HG03558 (cell line): ENCODE data around the gene CPNE7.
"Not testable (repeated sequence)": the region's sequence is repeated elsewhere in the genome, so short reads cannot be mapped to it uniquely, and the experiment has no call there.

ENCODE experiments used
- ATAC-seq: cut with Tn5 transposase; IDR thresholded peaks from one replicate; pipeline ENCODE4 v1.9.1; 2021; ENCODE audit warnings: moderate number of reproducible peaks; ENCODE audit not compliant: unreplicated experiment; ENCODE audit errors: extremely low read depth

The CPNE7 gene

DNA sequence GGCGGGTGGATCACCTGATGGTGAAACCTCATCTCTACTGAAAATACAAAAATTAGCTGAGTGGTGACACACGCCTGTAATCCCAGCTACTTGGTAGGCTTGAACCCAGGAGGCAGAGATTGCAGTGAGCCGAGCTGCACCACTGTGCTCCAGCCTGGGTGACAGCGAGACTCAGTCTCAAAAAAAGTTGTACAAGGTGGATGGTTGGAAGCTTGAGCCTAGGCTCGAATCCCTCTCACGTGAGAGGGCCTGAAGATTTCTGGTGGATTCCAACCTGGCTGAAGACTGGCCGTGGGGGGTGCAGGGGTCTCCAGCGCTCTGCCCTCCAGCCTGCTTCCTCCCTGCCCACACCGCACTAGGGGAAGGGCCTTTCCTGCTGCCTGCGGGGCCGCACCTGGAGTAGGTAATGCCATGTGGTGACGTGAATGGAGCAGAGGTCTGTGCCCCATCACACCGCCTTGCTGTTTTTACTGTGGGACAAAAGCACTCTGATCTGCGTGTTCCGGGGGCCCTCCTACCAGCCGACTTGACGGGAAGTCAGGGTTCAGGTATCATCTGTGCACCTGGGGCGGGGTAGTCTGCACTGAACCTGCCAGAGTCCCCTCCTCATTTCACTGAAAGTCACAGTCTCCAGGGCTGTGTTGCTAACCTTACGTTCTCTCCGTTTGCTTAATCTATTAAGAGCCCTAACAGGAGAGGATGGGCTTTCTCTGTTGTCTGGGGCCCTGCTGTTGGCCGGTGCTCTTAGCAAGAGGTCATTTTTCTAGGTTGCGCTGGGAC lies 10.9 kb upstream of the CPNE7 start:
- ATAC-seq = no peak

DNA sequence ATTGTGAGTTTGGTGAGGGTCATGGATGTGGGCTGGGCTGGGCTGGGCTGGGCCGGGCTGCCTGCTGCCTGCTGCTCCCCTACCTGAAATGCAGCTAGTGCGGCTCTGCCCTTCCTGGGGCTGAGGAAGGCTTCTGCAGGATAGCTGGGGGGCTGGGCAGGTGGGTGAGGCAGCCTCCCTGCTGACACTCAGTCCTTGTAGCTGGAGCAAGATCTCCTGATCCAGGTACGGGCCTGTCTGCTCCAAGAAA lies 10.4 kb upstream of the CPNE7 start:
- ATAC-seq = no peak

DNA sequence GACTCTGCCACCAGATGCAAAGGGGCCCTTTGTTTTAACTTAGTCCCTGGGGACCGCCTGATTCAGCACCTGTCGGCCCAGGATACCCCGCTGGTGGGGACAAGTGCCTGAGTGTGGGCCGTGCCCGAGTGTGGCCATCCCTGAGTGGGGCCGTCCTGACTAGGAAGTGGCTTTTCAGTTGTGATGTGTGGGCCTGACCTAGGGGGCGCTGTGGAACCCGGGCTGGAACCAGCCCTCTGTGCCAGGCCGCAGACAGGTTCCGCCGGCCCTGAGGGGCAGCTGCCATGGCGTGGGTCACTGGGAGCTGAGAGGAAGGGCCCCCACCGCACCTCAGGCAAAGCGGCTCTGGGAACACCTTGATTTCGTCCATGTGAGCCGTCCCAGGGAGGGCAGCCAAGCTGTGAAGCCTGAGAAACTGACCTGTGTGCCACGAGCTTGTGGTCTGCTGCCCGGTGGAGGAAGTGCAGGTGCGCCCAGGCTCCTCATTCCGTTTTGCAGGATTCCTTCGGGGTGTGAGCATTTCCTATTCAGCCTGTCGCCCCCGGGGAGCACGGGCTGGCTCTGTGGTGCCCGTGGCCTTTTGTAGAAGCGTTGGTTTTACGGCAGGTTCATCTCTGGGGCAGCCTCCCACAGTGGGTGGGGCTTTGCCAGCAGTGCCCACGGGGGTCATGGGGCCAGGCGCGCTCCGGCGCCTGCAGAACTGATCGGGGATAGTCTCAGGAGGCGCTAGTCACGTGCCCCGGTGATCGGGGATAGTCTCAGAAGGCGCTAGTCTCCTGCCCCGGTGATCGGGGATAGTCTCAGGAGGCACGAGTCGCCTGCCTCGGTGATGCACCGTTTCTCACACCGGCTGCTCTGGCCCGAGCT lies 9.8 kb upstream of the CPNE7 start:
- ATAC-seq = no peak

DNA sequence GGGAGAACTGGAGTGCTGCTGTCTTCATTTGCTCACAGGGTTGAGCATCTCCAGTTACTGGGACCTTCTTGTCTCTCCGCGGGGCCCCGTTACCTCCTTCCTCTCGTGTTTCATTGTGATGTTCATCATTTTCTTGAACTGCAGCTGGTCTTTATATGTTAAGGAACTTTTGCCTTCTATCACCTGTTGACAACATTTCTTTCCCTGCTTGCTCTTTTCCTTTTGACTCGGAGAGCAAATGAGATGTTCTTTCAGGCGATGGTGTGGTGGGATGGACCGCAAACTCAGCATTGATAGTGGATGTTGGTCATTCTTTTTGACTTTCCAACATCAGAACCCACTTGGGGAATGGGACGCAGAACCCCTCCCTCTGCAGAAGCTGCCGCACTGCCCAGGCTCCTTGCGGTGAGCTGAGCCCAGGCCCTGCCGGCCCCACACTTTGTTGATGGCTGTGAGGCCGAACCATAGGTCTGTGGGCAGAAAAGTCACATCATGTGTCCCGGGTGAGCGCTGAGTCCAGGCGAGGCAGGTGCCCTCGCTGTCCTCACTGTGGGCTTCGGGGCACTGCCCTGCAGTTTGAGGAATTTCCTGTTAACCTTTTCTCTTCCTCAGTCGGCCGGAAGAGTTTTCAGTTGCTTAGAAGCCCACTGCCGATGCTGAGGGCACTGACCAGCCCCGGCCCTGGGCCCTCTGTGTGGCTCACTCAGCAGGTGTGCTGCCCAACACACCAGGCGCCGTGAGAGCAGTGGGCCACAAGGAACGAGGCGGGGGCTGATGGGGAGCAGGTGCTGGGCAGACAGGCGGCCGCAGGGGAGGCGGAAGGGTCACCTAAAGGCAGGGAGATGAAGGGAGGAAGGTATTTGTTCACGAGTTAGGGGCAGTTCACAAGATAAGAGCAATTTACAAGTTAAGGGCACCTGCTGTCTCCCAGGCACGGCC lies 7.6 kb upstream of the CPNE7 start:
- ATAC-seq = no peak

DNA sequence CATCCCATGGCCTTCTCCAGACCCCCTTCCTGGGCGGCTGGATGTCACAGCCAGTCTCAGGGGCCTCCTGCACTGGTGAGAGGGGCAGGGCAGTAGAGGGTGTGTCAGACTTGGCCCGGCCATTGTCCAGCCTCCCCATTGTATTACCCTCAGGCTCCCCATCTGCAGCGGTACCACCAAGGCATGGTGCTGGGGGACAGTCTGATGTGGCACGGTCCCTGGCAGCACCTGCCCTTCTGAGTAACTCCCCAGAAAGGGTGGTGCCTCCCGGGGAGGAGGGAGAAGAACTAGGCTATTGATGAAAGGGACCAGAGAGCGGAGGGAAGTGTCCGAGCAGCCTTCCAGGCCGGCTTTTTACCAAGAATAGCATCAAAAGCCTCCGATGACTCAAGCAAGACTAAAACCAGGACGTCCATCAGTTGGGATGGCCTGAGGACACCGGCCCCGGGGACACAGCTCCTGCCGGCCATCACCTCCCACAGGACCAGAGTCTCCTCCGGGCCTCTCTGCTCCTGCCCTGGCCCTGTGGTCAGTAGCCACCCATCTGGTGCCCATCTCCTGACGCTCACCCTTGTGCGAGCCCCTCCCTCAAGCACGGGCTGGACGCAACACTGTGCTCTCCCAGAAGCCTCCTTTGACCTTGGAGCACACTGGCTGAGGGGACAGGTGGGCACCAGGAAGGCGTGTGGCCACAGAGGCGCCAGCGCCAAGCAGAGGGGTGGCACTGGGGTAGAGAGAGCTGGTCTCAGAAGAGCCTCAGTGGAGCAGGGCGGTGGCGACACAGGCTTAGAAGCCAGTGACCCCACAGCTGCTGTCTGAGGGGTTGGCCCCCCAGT lies 5.8 kb upstream of the CPNE7 start:
- ATAC-seq = no peak

DNA sequence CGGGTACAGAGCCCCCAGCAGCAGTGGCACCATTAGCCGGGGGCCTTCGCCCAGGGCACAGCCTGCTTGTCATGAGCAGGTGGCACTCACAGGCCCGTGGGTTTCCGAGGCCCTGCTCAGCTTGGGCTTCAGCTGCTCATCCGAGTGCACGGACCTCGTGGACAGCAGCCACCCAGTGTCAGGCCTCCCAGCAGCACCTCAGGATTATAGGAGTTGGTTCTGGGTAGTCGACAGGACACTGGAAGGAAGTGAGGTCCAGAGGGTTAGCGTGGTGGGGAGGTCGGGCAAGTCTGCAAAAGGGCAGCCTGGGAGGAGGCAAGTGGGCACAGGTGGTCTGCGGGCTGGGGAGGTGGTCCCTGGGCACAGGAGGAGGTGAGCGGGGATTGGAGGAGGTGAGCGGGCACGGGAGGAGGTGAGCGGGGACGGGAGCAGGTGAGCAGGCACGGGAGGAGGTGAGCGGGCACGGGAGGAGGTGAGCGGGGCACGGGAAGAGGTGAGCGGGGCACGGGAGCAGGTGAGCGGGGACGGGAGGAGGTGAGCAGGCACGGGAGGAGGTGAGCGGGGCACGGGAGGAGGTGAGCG lies 5.1 kb upstream of the CPNE7 start:
- no peak for ATAC-seq

DNA sequence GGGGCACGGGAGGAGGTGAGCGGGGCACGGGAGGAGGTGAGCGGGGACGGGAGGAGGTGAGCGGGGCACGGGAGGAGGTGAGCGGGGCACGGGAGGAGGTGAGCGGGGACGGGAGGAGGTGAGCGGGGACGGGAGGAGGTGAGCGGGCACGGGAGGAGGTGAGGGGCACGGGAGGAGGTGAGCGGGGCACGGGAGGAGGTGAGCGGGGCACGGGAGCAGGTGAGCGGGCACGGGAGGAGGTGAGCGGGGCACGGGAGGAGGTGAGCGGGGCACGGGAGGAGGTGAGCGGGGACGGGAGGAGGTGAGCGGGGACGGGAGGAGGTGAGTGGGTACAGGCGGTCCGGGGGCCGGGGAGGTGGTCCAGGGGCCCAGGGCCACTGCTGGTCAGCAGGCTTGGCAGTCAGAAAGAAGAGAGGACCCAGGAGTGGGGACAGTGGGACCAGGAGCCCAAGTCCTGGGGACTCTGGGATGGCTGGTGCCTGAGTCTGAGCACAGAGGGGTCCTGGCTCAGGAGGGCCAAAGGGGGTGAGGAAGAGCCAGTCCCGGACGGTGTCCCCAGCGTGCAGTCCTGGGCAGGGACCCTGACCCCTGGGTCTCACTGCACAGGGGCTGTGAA lies 4.5 kb upstream of the CPNE7 start:
- ATAC-seq = not testable (repeated sequence)

DNA sequence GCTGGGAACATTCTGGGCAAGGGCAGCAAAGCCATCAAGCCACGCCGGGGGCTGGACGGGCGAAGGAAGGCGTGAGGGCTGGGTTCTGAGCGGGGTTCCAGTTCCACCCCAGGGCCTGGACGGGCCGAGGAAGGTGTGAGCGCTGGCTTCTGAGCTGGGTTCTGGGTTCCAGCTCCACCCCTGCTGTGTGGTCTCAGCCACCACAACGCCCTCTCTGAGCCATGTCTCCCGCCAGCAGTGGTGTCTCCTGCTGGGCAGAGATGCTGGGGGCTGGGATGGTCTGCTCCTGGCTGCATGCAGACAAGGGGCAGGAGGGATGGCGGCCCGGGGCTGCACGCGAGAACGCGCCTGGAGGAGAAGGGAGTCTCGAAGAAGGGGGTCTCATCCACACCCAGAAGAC lies 3.9 kb upstream of the CPNE7 start:
- ATAC-seq = no peak

DNA sequence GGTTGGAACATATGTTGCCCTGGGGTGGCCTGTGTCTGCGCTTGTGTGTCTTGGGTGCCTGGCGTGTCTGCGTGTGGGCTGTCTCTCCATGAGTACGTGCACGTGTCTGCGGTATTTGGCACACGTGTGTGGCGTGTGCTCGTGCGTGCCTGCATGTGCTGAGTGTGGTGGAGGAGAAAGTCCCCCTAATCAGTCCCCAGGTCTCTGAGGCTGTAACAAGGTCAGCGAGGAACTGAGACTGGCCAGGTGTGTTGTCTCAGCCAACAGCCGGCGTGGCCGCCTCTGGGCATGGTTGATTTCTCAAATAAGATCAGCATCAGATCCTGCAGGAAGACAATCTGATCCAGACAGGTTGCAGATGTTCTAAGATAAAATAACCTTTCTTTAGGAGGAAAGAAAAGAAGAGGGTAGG lies 3.5 kb upstream of the CPNE7 start:
- no peak for ATAC-seq

DNA sequence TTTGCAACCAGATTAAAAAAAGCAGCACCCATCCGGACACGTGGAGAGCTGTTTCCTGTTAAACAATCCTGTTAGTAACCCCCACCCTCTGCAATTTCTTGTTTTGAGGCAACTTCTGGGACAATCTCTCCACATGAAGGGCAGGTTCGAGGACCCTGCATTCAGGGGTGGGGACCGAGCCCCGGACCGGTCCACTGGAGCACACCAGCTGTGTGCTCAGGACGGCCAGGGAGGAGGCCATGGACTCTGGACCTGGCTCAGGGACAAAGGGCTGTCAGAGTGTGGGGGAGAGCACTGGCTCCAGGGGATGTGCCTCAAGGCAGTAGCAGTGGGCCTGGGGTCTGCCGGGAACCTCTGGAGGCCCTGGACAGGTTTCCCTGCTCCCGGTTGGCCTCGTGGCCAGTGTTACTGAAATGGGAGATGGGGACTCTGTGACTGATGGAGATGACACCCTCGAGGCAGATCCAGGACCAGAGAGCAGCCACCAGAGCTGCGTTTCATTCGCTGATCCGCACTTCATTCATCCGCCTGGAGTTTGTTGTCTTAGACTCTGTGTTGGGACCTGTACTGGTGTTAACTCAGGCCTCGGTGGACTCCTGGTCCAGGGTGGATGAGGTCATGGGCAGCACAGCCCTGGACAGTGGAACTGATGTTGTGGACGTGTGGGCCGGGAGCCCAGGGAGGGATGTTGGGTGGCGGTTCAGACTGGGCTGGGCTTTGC lies 2.9 kb upstream of the CPNE7 start:
- no peak for ATAC-seq

DNA sequence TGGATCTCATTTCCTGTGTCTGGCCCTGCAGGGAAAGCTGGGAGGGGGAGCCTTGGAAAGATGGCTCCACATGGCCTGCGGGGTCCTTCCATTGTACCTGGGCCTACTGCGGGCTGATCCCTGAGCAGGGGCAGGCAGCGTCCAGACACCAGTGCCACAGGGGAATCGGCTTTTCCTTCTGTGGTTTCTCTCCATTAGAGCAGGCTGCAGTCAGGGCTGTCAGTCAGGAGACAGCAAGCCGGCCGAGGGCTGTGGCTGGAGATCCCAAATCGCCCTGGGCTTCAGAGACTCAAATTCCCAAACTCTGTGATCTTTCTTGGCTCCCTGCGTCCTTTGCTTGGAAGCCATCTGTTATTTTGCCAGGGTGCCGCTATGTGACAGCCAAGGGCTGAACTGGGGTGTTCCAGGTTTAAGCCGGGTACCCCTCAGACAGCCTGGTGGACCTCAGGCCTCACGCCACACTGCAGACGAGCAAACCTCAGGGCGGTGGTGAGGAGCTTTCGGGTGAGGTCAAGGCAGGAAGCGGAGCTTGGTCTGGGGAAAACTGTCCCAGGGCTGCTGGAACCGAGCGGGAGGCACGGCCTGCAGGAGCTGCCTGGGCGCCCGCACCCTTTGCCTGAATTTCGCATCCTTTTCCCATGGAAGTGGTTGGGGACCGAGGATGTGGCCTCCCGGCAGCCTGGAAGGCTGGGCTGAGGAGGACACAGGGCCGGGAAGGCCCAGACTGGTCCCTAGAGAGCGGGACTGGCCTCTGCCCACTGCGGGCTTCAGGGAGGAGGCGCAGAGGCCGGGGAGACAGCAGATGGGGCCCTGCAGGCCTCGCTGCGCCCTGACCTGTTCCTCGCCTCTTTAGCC lies 1.5 kb upstream of the CPNE7 start:
- ATAC-seq = no peak

DNA sequence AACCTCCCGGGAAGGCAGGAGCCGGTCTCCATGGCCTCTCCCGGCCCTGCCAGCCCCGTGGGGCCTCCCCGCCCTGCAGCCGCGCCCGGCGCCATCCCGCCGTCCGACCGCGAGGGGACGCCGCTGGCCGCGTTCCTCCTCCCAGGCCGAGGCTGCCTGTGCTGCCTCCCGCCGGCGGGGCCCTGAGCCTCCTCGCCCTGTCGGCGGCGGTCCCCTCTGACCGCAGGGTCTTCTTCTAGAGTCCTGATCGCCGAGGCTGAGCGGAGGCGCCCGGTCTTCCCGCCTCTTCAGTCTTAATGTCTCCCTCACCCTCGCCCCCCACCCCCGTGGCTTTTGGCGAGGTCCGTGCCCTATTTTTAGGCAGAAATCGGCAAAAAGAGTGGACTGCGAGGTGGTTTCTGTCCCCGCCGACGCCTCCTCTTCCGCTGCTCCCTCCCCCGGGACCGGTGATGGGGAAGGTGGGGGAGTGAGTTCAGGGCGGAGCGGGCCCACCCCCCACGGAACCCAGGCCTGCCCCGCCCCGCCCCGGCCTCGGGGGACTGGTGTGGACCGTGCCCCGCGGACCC lies 794 bp upstream of the CPNE7 start:
- no peak for ATAC-seq

DNA sequence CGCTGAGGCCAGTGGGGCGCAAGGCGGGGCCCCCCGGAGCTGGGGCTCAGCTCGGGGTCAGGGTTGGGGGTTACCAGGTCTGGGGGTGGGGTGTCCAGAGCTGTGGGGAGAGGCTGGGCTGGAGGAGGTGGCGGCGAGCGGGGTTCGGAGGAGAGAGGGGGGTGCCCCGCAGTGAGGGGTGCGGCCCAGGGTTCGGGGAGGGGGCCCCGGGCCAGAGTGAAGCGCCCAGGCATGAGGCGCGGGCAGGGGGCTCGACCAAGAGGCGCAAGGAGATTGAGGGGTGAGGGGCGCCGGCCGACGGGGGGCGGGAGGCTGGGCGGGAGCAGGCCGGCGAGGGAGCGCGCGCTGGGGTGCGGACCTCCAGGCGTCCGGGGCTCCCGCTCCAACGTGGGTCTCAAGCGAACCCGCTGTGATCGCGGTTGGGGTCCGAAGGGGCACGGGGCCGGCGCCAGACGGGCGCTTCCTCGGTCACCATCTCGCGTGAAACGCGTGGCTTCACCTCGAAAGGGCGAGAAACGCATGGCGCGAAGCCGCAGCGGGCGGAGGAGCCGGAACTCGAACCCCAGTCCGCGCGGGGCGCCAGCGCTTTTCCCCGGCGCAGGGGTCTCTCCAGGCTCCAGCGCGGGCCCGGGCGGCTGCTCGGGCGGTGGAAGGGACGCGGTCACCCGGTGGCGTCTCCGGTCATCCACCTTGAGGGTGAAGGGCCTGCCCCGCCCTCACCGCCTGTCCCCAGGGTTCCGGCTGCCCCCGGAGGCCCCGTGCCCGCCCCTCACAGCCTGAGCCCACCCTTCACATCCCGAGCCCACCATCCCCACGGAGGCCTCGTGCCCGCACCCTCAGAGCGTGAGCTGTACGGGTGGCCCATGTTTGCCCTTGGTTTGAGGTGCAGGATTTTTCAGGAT lies 846 bp downstream of the CPNE7 start:
- ATAC-seq = no peak

DNA sequence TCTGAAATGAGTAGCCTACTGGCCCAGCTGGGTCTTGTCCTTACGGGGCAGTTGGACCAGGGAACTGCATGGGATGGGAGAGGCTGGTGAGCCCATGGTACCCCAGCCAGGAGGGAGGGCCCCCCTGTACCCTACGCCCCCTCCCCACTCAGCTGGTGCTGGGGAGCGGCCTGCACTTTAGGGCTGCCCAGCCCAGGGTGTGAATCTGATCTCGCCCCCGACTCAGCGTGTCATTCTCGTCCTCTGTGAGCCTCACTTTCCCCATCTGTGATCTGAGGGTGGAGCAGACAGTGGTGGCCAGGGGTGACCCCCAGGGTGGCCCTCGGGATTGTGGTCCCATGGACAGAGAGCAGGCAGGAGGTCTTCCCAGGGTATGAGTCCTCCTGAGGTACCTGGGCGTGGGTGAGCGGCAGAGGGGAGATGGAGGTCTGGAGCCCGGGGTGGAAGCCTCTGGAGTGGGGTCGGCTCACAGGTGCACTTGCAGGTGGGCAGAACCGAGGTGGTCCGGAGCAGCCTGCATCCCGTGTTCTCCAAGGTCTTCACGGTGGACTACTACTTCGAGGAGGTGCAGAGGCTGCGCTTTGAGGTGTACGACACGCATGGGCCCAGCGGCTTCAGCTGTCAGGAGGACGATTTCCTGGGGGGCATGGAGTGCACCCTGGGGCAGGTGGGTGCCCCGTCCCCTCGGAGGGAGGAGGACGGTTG lies 1.6 kb downstream of the CPNE7 start:
- no peak for ATAC-seq

DNA sequence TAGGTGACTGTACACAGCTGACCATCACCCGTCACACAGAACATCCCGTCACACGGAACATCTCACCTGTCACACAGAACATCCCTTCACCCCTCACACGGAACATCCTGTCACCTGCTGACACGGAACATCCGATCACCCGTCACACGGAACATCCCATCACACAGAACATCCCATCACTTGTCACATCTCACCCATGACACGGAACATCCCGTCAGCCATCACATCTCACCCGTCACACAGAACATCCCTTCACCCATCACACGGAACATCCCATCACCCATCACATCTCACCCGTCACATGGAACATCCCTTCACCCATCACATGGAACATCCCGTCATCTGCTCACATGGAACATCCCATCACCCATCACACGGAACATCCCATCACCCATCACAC lies 3.8 kb downstream of the CPNE7 start:
- ATAC-seq = no peak
